DND-41 (cell line): ENCODE measurements around the gene ZNF32.

Source experiments
- CTCF ChIP-seq: IDR thresholded peaks from 2 replicates; pipeline ENCODE4 v1.5.1; 2012; ENCODE audit warnings: borderline replicate concordance, low read length, moderate library complexity, mild to moderate bottlenecking; ENCODE audit not compliant: poor library complexity, severe bottlenecking; ENCODE audit errors: extremely low read depth
- EZH2 ChIP-seq: IDR thresholded peaks from 3 replicates; pipeline ENCODE4 v1.6.1; 2012; ENCODE audit warnings: borderline replicate concordance, low read depth, mild to moderate bottlenecking, moderate library complexity, low read length, inconsistent platforms; ENCODE audit not compliant: severe bottlenecking

DNA sequence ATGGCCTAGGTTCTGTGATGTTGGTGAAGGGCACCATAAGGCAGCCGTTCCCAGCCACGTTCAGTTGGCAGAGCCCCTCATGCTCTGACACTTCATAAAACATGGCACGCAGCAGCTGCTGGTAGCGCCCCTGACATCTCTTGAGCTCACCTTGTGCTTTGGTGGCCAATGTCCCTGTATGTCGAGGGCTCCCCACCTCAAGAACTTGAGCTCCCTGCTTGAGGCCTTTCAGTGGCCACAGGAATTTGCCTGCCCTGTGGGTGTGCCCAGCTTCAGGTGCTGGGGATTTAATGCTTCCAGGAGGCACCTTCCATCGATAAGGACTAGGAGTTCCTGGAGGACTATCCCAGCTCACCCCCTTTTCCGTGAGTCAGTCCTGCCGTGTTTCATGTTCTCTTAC lies 9.5 kb upstream of the ZNF32 start:
- TF ChIP-seq EZH2 (no peak), CTCF (no peak)
